Upper lobe of right lung (tissue), 1 donor: ENCODE data around the gene CHTOP. TPM values are rescaled to one million over a fixed set of nuclear protein-coding genes. Genes with fewer than 3 reads are reported as not detected.
"Not testable (repeated sequence)": the region's sequence is repeated elsewhere in the genome, so short reads cannot be mapped to it uniquely, and the experiment has no call there.

Experiments used
- ATAC-seq: fragments of 200-7000 bp; cut with Tn5 transposase; one replicate; pipeline ENCODE4 v1.9.1; 2020; ENCODE audit warnings: mild to moderate bottlenecking, moderate library complexity
- DNase-seq: peaks from one replicate; pipeline ENCODE4 v3.0.0-alpha.2; 2020
- H3K27ac ChIP-seq: fragments of 200-600 bp; one replicate; pipeline ENCODE4 v1.8.0; 2022
- H3K27me3 ChIP-seq: fragments of 200-600 bp; one replicate; pipeline ENCODE4 v1.8.0; 2022; ENCODE audit warnings: mild to moderate bottlenecking
- H3K36me3 ChIP-seq: fragments of 200-600 bp; one replicate; pipeline ENCODE4 v1.8.0; 2022
- H3K4me1 ChIP-seq: fragments of 200-600 bp; one replicate; pipeline ENCODE4 v1.8.0; 2022
- H3K4me3 ChIP-seq: fragments of 200-600 bp; one replicate; pipeline ENCODE4 v1.8.0; 2022; ENCODE audit warnings: mild to moderate bottlenecking
- H3K9me3 ChIP-seq: fragments of 200-600 bp; one replicate; pipeline ENCODE4 v1.8.0; 2022
- CTCF ChIP-seq: fragments of 200-600 bp; IDR thresholded peaks from one replicate; pipeline ENCODE4 v1.8.0; 2022; ENCODE audit warnings: antibody characterized with exemption
- intact Hi-C: fragments of 100-400 bp; cut with DNase I; formaldehyde crosslinking; loops from one replicate; pipeline ENCODE4 v1.11.0; 2022
- total RNA-seq: library from RNA; stranded (reverse); fragmentation: NEBNext Ultra II Directional; extraction: Animal tissue kit (Norgen Biotek cat#: 25700); gene quantifications from one replicate; pipeline ENCODE4 v1.2.1, GENCODE V29; 2021
- donor health status: DM: no; HTN: yes; CAD: no; lungs with severe emphysema.

Gene CHTOP
- total RNA-seq, 1 donor from 2014 or later = 63.5 TPM

DNA sequence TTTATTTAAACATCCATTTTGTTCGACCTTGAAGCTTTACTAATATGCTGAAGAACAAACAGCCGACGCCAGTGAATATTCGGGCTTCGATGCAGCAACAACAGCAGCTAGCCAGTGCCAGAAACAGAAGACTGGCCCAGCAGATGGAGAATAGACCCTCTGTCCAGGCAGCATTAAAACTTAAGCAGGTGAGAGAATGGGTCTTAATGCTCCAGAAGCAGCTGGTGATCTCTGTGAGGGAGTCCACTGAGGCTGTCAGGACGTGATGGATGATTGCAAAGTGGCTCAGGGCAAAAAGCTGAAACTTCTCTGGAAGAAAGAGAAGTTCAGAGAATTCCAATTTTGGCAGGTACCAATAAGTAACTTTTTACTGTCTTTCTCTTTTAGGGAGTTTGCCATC lies 4.4 kb downstream of the CHTOP start:
- Histone ChIP-seq H3K9me3 (no peaks in the 10 kb centered on the region), H3K4me1 (peaks cover 28% of the 10 kb centered on the region), H3K27me3 (no peaks in the 10 kb centered on the region), H3K36me3 (peaks cover 74% of the 10 kb centered on the region), H3K4me3 (no peak overlapping the region), H3K27ac (no peak overlapping the region)
- ATAC-seq (no peak), DNase-seq (no peak)
- no peak for TF ChIP-seq CTCF
- intact Hi-C loops = no loop called here

- Histone ChIP-seq H3K27me3 (no peaks in the 10 kb centered on the region), H3K4me3 (no peak overlapping the region), H3K4me1 (peaks cover 36% of the 10 kb centered on the region), H3K9me3 (no peaks in the 10 kb centered on the region), H3K27ac (no peak overlapping the region), H3K36me3 (peaks cover 84% of the 10 kb centered on the region)
- intact Hi-C loops = no loop called here
- no peak for ATAC-seq
- DNase-seq = no peak
- no peak for TF ChIP-seq CTCF
These were observed 5.4 kb downstream of the CHTOP start for GRCh38 chr1:153639280-153639679.

DNA sequence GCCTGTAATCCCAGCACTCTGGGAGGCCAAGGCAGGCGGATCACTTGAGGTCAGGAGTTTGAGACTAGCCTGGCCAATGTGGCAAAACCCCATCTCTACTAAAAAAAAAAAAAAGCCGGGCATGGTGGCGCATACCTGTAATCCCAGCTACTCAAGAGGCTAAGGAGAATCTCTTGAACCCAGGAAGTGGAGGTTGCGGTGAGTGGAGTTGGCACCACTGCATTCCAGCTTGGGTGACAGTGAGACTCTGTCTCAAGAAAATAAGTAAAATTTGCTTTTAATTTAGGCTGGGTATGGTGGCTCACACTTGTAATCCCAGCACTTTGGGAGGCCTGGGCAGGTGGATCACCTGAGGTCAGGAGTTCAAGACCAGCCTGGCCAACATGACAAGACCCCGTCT lies 6.3 kb downstream of the CHTOP start:
- peaks cover 93% of the 10 kb centered on the region for H3K36me3 ChIP-seq
- DNase-seq, H3K9me3 ChIP-seq, intact Hi-C loops, H3K4me3 ChIP-seq, H3K27ac ChIP-seq, H3K27me3 ChIP-seq: not testable (repeated sequence)
- ATAC-seq = peak; percentile 35
- peaks cover 31% of the 10 kb centered on the region for H3K4me1 ChIP-seq

DNA sequence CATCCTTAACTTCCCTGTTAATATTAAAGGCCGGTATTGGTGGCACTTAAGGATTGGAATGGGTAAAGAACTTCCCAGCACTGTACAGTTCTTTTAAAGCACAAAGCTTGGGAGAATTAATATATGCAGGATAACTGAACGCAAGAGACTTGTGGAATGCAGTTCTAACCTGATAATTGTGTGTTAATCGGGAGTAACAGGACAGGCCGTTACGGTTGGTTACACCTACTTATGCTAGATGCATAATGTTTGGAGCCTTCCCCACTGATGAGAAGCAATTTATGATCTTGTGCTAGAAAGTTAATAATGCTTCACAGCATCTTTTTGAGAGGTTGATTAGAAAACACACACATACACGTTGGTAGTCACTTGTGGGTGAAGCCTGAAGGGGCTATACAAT lies 7.0 kb downstream of the CHTOP start:
- no peaks in the 10 kb centered on the region for H3K27me3 ChIP-seq
- H3K9me3 ChIP-seq = no peaks in the 10 kb centered on the region
- peaks cover 25% of the 10 kb centered on the region for H3K4me1 ChIP-seq
- no peak for TF ChIP-seq CTCF
- no peak overlapping the region for H3K4me3 ChIP-seq
- ATAC-seq (no peak), DNase-seq (no peak)
- H3K36me3 ChIP-seq = peaks cover 100% of the 10 kb centered on the region
- intact Hi-C loops = no loop called here
- H3K27ac ChIP-seq = no peak overlapping the region

GRCh38 chr1:153642161-153642560 lies 8.3 kb downstream of the CHTOP start:
- DNase-seq = no peak
- Histone ChIP-seq H3K36me3 (peaks cover 100% of the 10 kb centered on the region), H3K4me3 (no peak overlapping the region), H3K4me1 (peaks cover 17% of the 10 kb centered on the region), H3K27me3 (no peaks in the 10 kb centered on the region), H3K27ac (no peak overlapping the region), H3K9me3 (no peaks in the 10 kb centered on the region)
- intact Hi-C loops = no loop called here
- ATAC-seq = no peak
- no peak for TF ChIP-seq CTCF

DNA sequence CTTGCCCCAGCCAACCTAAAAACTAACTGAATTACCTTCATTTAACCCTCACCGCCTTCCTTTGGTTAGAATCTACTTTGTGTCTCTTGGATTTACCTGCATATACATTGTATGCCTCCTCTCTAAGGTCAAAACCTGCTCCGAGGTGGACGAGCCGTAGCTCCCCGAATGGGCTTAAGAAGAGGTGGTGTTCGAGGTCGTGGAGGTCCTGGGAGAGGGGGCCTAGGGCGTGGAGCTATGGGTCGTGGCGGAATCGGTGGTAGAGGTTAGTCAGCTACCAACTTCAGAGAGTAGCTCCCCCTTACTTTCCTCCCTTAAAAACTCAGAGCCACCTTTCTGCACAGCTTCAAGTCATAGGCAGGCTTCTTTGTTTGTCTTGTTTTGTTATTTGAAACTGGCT lies 9.2 kb downstream of the CHTOP start:
- peaks cover 19% of the 10 kb centered on the region for H3K4me1 ChIP-seq
- H3K9me3 ChIP-seq = no peaks in the 10 kb centered on the region
- H3K27ac ChIP-seq = no peak overlapping the region
- no peak for TF ChIP-seq CTCF
- ATAC-seq = no peak
- H3K36me3 ChIP-seq = peaks cover 92% of the 10 kb centered on the region
- no peak overlapping the region for H3K4me3 ChIP-seq
- no peak for DNase-seq
- intact Hi-C loops = no loop called here
- H3K27me3 ChIP-seq = no peaks in the 10 kb centered on the region
